ENCODE data around the gene IQCK.

IQCK gene

DNA sequence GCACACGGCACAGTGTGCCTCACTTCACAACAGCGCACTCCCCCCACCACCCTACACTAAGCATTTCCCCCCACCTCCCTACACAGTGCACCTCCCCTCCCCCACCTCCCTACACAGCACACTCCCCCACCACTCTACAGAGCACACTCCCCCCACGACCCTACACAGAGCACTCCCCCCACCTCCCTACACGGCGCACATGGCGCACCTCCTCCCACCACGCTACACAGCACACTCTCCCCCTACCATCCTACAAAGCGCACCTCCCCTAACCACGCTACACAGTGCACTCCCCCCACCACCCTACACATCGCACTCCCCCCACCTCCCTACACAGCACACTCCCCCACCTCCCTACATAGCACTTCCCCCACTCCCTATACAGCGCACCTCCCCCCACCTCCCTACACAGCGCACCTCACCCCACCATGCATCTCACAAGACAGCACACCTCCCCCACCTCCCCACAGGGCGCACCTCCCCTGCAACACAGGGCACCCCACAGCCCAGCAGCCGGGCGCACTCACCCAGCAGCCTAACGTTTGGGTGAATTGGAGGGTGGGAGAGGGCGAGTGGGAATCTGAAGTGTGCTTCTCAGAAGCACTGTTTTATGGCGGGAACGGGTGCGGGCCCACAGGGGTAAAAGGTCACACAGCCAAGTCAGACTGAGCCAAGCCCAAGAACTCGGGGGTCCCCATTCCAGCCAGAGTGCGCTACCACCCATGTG is 10.3 kb upstream of the IQCK start:
- Histone ChIP-seq H3K27ac (ENCODE audit: poor library complexity, severe bottlenecking) (no peak overlapping the region), H3K27me3 (ENCODE audit: insufficient read depth, poor library complexity, severe bottlenecking) (no peaks in the 10 kb centered on the region), H3K9me3 (ENCODE audit: severe bottlenecking) (no peaks in the 10 kb centered on the region), H3K4me3 (ENCODE audit: severe bottlenecking) (no peak overlapping the region), H3K4me1 (ENCODE audit: insufficient read depth, poor library complexity, severe bottlenecking) (no peaks in the 10 kb centered on the region), H3K36me3 (ENCODE audit: low read depth) (peaks cover 63% of the 10 kb centered on the region)
- no peak for TF ChIP-seq CTCF (IDR thresholded peaks at IDR 0.05; ENCODE audit: poor library complexity, severe bottlenecking)
- no peak for DNase-seq (ENCODE audit: low spot score)
- ATAC-seq (ENCODE audit: low read depth), result no peak

DNA sequence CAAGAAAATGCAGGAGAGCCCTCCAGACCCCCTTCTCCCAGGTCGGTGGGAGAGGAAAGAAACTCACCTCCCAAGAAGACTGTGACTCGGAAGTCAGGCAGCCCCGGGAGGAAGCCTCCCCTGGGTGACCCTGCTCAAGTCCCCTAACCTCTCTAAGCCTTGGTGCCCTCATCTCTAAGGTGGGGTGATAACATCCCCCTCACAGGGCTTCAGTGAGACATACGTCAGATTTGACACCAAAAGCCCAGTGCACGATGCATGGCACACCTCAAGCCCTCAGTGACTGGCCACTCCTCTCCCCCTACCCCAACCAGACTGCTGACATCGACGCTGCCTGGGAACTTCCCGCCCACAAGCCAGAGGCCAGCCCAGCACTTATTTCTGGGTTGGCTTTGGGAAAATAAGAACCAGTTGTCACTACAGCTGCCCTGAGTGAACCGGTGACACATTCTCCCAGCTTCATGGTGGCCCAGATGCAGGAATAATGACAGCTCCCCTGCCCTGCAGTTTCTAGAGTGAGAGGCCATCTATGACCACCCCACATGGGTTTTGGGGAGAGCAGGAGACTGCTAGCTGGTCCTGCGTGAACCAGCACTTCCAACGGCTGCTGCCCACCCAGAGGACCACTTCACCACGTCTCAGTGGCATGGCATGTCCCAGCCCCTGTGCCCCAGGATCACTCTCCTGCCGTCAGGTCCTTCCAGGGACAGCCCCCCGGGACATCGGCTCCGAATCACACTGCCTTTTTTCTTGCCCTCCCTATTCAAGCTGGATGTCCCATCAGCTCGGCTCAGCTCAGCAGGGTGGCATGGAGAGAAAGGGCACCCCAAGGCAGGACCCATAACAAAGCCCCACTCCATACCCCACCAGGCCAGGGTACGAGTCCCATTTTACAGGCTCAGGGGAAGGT is 9.5 kb upstream of the IQCK start:
- no peak for DNase-seq (ENCODE audit: low spot score)
- ATAC-seq (ENCODE audit: low read depth), result no peak
- peaks cover 67% of the 10 kb centered on the region for H3K36me3 ChIP-seq (ENCODE audit: low read depth)

GRCh38 chr16:19709381-19710136 is 8.5 kb upstream of the IQCK start:
- Histone ChIP-seq H3K36me3 (ENCODE audit: low read depth) (peaks cover 65% of the 10 kb centered on the region), H3K27ac (ENCODE audit: poor library complexity, severe bottlenecking) (no peak overlapping the region), H3K4me1 (ENCODE audit: insufficient read depth, poor library complexity, severe bottlenecking) (no peaks in the 10 kb centered on the region), H3K4me3 (ENCODE audit: severe bottlenecking) (no peak overlapping the region), H3K9me3 (ENCODE audit: severe bottlenecking) (no peaks in the 10 kb centered on the region), H3K27me3 (ENCODE audit: insufficient read depth, poor library complexity, severe bottlenecking) (no peaks in the 10 kb centered on the region)
- no peak for TF ChIP-seq CTCF (IDR thresholded peaks at IDR 0.05; ENCODE audit: poor library complexity, severe bottlenecking)
- ATAC-seq (ENCODE audit: low read depth) (no peak), DNase-seq (ENCODE audit: low spot score) (no peak)

More for the DNA sequence above, 9.5 kb upstream of the IQCK start:
- H3K27me3 ChIP-seq (ENCODE audit: insufficient read depth, poor library complexity, severe bottlenecking), result no peaks in the 10 kb centered on the region
- no peaks in the 10 kb centered on the region for H3K4me1 ChIP-seq (ENCODE audit: insufficient read depth, poor library complexity, severe bottlenecking)
- no peak for TF ChIP-seq CTCF (IDR thresholded peaks at IDR 0.05; ENCODE audit: poor library complexity, severe bottlenecking)
- no peaks in the 10 kb centered on the region for H3K9me3 ChIP-seq (ENCODE audit: severe bottlenecking)
- no peak overlapping the region for H3K4me3 ChIP-seq (ENCODE audit: severe bottlenecking)
- H3K27ac ChIP-seq (ENCODE audit: poor library complexity, severe bottlenecking), result no peak overlapping the region

GRCh38 chr16:19710191-19710908 is 7.7 kb upstream of the IQCK start:
- no peaks in the 10 kb centered on the region for H3K4me1 ChIP-seq (ENCODE audit: insufficient read depth, poor library complexity, severe bottlenecking)
- H3K9me3 ChIP-seq (ENCODE audit: severe bottlenecking), result no peaks in the 10 kb centered on the region
- no peak overlapping the region for H3K27ac ChIP-seq (ENCODE audit: poor library complexity, severe bottlenecking)
- no peak for TF ChIP-seq CTCF (IDR thresholded peaks at IDR 0.05; ENCODE audit: poor library complexity, severe bottlenecking)
- H3K36me3 ChIP-seq (ENCODE audit: low read depth), result peaks cover 62% of the 10 kb centered on the region
- no peak overlapping the region for H3K4me3 ChIP-seq (ENCODE audit: severe bottlenecking)
- DNase-seq (ENCODE audit: low spot score) (no peak), ATAC-seq (ENCODE audit: low read depth) (no peak)
- H3K27me3 ChIP-seq (ENCODE audit: insufficient read depth, poor library complexity, severe bottlenecking), result no peaks in the 10 kb centered on the region

Data from RWPE2 (cell line).